HuH-7 (cell line): ENCODE results near the gene CAMTA2.
A peak's percentile ranks its signal among the peaks of the same experiment; 100 is the strongest.
"Not testable (repeated sequence)": the region's sequence is repeated elsewhere in the genome, so short reads cannot be mapped to it uniquely, and the experiment has no call there.

Source experiments
- DNase-seq: peaks from one replicate; pipeline ENCODE4 v3.0.0; 2011; ENCODE audit warnings: low spot score

The CAMTA2 gene

GRCh38 chr17:4986951-4987766, at the start of gene CAMTA2:
Gene CAMTA2, minus strand, starts transcription at chr17:4987675. Its CDS starts 1,453 bp downstream, at chr17:4986222.
- DNase-seq, result peak; percentile 81

- no peak for DNase-seq
Observed at GRCh38 chr17:5035315-5035714, 47.8 kb upstream of the CAMTA2 start, which contains the start of gene SLC52A1. Gene SLC52A1, minus strand, starts transcription at chr17:5035426. Its CDS starts 820 bp downstream, at chr17:5034606.

GRCh38 chr17:5034651-5035050, 47.2 kb upstream of the CAMTA2 start:
- DNase-seq, result no peak

- no peak for DNase-seq
Observed at GRCh38 chr17:5034063-5034462, 46.6 kb upstream of the CAMTA2 start.

- DNase-seq, result no peak
Observed at GRCh38 chr17:5033352-5034015, 46.0 kb upstream of the CAMTA2 start.

GRCh38 chr17:5032865-5033264, 45.4 kb upstream of the CAMTA2 start:
- DNase-seq, result no peak

GRCh38 chr17:5031365-5032082, 44.0 kb upstream of the CAMTA2 start:
- peak; percentile 73 for DNase-seq

- not testable (repeated sequence) for DNase-seq
Observed at GRCh38 chr17:5030168-5030567, 42.7 kb upstream of the CAMTA2 start.

- no peak for DNase-seq
Observed at GRCh38 chr17:5027916-5028315, 40.4 kb upstream of the CAMTA2 start.

GRCh38 chr17:5027299-5027698, 39.8 kb upstream of the CAMTA2 start:
- no peak for DNase-seq

- no peak for DNase-seq
Observed at GRCh38 chr17:5024604-5025003, 37.1 kb upstream of the CAMTA2 start.

- no peak for DNase-seq
Observed at GRCh38 chr17:5023588-5024147, 36.2 kb upstream of the CAMTA2 start.

GRCh38 chr17:5022171-5022711, 34.8 kb upstream of the CAMTA2 start:
- no peak for DNase-seq

GRCh38 chr17:5020502-5021023, 33.1 kb upstream of the CAMTA2 start:
- DNase-seq, result no peak

GRCh38 chr17:5019475-5019956, 32.0 kb upstream of the CAMTA2 start:
- peak; percentile 18 for DNase-seq

GRCh38 chr17:5014357-5014756, 26.9 kb upstream of the CAMTA2 start:
- DNase-seq, result no peak

GRCh38 chr17:5011928-5012327, 24.5 kb upstream of the CAMTA2 start:
- no peak for DNase-seq

- no peak for DNase-seq
Observed at GRCh38 chr17:5003214-5003867, 15.9 kb upstream of the CAMTA2 start.

- no peak for DNase-seq
Observed at GRCh38 chr17:5002121-5002788, 14.8 kb upstream of the CAMTA2 start.

- no peak for DNase-seq
Observed at GRCh38 chr17:5000237-5000639, 12.8 kb upstream of the CAMTA2 start.
